ENCODE measurements around the gene FRMD4A.

FRMD4A gene

DNA sequence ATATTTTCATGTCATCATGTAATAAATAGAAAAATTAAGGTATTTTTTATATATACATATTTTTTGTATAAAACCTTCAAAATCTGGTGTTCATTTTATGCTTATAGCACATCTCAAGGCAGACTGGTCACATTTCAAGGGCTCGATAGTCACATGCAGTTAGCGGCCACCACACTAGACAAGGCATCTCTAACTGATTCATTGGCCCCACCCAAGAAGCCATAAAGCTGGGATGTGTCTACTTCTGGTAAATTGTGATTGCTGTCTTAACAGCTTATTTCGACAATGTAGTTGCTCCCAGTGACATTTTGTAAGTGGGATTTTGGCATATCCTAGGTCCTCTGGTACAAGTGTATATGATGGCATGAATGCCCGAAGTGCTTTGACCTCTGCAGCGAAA is 168.7 kb downstream of the FRMD4A start:
- no peak for DNase-seq
- in situ Hi-C loops (cut with HindIII; ENCODE audit: low pct_ligation_motif_present, low sequenced_read_pairs), result no loop called here
- no peak overlapping the region for H3K27ac ChIP-seq
- H3K27me3 ChIP-seq (replicated peaks), result no peaks in the 10 kb centered on the region
- no peaks in the 10 kb centered on the region for H3K36me3 ChIP-seq (replicated peaks)
- H3K4me3 ChIP-seq (ENCODE audit: low read depth, low read length), result no peak overlapping the region
- TF ChIP-seq, protein P1, sequence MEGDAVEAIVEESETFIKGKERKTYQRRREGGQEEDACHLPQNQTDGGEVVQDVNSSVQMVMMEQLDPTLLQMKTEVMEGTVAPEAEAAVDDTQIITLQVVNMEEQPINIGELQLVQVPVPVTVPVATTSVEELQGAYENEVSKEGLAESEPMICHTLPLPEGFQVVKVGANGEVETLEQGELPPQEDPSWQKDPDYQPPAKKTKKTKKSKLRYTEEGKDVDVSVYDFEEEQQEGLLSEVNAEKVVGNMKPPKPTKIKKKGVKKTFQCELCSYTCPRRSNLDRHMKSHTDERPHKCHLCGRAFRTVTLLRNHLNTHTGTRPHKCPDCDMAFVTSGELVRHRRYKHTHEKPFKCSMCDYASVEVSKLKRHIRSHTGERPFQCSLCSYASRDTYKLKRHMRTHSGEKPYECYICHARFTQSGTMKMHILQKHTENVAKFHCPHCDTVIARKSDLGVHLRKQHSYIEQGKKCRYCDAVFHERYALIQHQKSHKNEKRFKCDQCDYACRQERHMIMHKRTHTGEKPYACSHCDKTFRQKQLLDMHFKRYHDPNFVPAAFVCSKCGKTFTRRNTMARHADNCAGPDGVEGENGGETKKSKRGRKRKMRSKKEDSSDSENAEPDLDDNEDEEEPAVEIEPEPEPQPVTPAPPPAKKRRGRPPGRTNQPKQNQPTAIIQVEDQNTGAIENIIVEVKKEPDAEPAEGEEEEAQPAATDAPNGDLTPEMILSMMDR (IDR thresholded peaks at IDR 0.05; ENCODE audit: low read depth, low read length, missing control alignments), result no peak

DNA sequence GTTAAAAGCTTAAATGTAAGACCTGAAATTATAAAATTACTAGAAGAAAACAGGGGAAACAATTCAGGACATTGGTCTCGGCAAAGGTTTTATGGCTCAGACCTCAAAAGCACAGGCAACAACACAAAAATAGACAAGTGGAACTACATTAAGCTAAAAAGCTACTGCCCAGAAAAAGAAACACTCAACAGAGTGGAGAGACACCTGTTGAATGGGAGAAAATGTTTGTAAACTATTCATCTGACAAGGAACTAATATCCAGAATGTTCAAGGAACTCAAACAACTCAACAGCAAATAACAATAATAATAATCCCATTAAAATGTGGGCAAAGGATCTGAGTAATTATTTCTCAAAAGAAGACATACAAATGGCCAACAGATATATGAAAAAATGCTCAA is 170.4 kb downstream of the FRMD4A start:
- H3K27ac ChIP-seq, result no peak overlapping the region
- in situ Hi-C loops (cut with HindIII; ENCODE audit: low pct_ligation_motif_present, low sequenced_read_pairs), result no loop called here
- no peaks in the 10 kb centered on the region for H3K27me3 ChIP-seq (replicated peaks)
- no peak overlapping the region for H3K4me3 ChIP-seq (ENCODE audit: low read depth, low read length)
- H3K36me3 ChIP-seq (replicated peaks), result no peaks in the 10 kb centered on the region
- DNase-seq, result no peak
- TF ChIP-seq, protein P1 (IDR thresholded peaks at IDR 0.05; ENCODE audit: low read depth, low read length, missing control alignments), result no peak

DNA sequence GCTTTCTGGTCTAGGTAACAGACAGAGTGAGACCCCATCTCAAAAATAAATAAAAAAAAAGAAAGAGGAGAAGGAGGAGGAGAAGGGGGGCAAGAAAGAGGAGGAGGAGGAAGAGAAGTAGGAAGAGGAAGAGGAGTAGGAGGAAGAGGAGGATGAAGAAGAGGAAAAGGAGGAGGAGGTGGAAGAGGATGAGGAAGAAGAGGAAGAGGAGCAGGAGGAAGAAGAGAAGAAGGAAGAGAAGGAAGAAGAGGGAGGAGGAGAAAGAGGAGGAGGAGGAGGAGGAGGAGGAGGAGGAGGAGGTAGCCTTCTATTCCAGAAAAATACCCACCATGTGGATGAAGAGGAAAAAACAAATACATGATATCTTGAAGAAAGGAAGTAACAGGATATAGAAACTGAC is 172.1 kb downstream of the FRMD4A start:
- Histone ChIP-seq H3K4me3 (ENCODE audit: low read depth, low read length) (no peak overlapping the region), H3K36me3 (replicated peaks) (no peaks in the 10 kb centered on the region), H3K27me3 (replicated peaks) (no peaks in the 10 kb centered on the region), H3K27ac (no peak overlapping the region)
- no peak for DNase-seq
- TF ChIP-seq, protein P1 (IDR thresholded peaks at IDR 0.05; ENCODE audit: low read depth, low read length, missing control alignments), result no peak
- in situ Hi-C loops (cut with HindIII; ENCODE audit: low pct_ligation_motif_present, low sequenced_read_pairs), result no loop called here

DNA sequence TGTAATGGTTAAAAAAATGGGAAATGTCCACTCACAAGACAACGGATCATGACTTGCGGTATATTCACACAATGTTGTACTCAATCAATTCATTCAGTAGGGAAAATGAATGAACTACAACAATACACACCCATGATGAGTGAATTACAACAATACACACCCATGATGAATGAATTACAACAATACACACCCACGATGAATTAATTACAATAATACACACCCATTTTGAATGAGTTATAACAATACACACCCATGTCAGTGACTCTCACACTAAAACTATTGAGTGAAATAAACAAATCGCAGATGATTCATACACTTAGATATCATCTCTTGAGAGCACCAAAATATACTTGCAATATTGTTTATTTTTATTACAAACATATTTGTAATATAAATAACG is 174.6 kb downstream of the FRMD4A start:
- TF ChIP-seq, protein P1 (IDR thresholded peaks at IDR 0.05; ENCODE audit: low read depth, low read length, missing control alignments), result no peak
- no peaks in the 10 kb centered on the region for H3K27me3 ChIP-seq (replicated peaks)
- DNase-seq, result no peak
- no peak overlapping the region for H3K4me3 ChIP-seq (ENCODE audit: low read depth, low read length)
- in situ Hi-C loops (cut with HindIII; ENCODE audit: low pct_ligation_motif_present, low sequenced_read_pairs), result no loop called here
- H3K27ac ChIP-seq, result no peak overlapping the region
- H3K36me3 ChIP-seq (replicated peaks), result no peaks in the 10 kb centered on the region

DNA sequence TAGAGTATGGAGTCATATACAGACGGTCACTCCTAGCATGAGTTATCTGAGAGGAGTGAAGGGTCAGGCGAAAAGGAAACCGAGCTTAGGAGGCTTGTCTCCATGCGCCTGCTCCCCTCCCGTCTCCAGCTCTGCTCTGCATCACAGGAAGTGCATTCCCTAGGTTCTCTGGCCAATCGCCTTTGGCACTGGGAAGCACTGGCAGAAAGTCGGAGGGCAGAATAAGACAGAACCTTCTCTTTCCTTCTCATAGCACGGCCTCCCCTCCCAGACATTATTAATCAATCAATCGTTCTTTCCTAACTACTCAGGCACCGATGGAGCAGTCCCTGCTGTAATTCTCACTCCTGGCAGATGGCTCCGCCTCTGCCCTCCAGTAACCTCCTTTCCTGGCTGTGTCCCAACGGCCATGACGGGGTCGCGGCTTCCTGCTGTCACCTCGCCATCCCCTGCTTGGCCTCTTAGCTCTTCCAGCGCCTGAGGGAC is 177.1 kb downstream of the FRMD4A start:
- DNase-seq, result peak; percentile 67
- TF ChIP-seq, protein P1 (IDR thresholded peaks at IDR 0.05; ENCODE audit: low read depth, low read length, missing control alignments), result no peak
- in situ Hi-C loops (cut with HindIII; ENCODE audit: low pct_ligation_motif_present, low sequenced_read_pairs), result no loop called here

DNA sequence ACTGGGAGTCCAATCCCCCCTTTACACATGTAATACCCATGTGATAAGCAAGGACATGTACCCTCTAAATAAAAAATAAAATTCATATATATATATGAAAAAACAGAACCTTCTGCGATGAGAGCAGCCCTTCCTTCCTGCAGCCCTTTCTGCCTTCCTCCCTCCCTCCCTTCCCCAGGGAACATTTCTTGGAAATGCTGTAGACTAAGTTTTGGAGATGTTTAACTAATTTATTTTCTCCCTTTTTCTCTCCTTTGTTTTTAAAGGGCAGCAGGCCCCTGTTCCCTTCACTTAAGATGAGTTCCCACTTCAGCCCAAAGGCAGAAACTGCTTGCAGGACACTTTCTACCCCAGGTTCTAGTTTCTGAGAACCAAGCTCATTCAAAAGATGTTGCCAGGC is 179.2 kb downstream of the FRMD4A start:
- Histone ChIP-seq H3K27ac (no peak overlapping the region), H3K4me3 (ENCODE audit: low read depth, low read length) (no peak overlapping the region), H3K27me3 (replicated peaks) (no peaks in the 10 kb centered on the region), H3K36me3 (replicated peaks) (no peaks in the 10 kb centered on the region)
- in situ Hi-C loops (cut with HindIII; ENCODE audit: low pct_ligation_motif_present, low sequenced_read_pairs), result no loop called here
- TF ChIP-seq, protein P1 (IDR thresholded peaks at IDR 0.05; ENCODE audit: low read depth, low read length, missing control alignments), result no peak
- no peak for DNase-seq

More for the DNA sequence above, 177.1 kb downstream of the FRMD4A start:
- H3K4me3 ChIP-seq (ENCODE audit: low read depth, low read length), result peak overlapping the region; percentile 27
- H3K36me3 ChIP-seq (replicated peaks), result no peaks in the 10 kb centered on the region
- H3K27me3 ChIP-seq (replicated peaks), result no peaks in the 10 kb centered on the region
- no peak overlapping the region for H3K27ac ChIP-seq

Measured in brain microvascular endothelial cell (primary cell).